A549 treated with GW870086 at 1 μM for 4 hours (cell line): Measurements from ENCODE around the gene CHAMP1. TPM values are rescaled to one million over a fixed set of nuclear protein-coding genes. Genes with fewer than 3 reads are reported as not detected.

Experiments used
- total RNA-seq: library from RNA; stranded (reverse); fragments of 200-300 nt; extraction: Qiagen RNA extraction; gene quantifications from 5 replicates; pipeline ENCODE4 v1.2.3, GENCODE V29; 2022; ENCODE audit warnings: low read depth

The CHAMP1 gene
- 17.8 to 25.3 TPM (median 23.4 TPM) in 5 replicates for total RNA-seq

GRCh38 chr13:114314074-114314912 lies at the start of gene CHAMP1:
TSS of gene CHAMP1 (plus strand) at chr13:114314503. CDS start at chr13:114323843, 9,340 bp downstream.

GRCh38 chr13:114281351-114282040 lies 32.8 kb upstream of the CHAMP1 start, which contains the start of gene UPF3A:
TSS of gene UPF3A (plus strand) at chr13:114281601. CDS start at chr13:114281640, 39 bp downstream.

Other genes with a start within 250 kb of the CHAMP1 start
- gene RASA3, start 181.9 kb upstream of the CHAMP1 start, total RNA-seq = 9.1 to 12.6 TPM (median 11.2 TPM) in 5 replicates
- not detected in 5 replicates for gene CFAP97D2, start 135.2 kb upstream of the CHAMP1 start, total RNA-seq
- gene CDC16, start 79.6 kb upstream of the CHAMP1 start, total RNA-seq = 38.1 to 43.2 TPM (median 40.6 TPM) in 5 replicates
- 28.9 to 34.4 TPM (median 32.5 TPM) in 5 replicates for gene UPF3A, start 32.9 kb upstream of the CHAMP1 start, total RNA-seq